ENCODE measurements around the gene ITIH2.

GRCh38 chr10:7659560-7659959 lies 43.6 kb upstream of the ITIH2 start:
- TF ChIP-seq POLR2A (IDR thresholded peaks at IDR 0.05) (no peak), CTCF (IDR thresholded peaks at IDR 0.05) (no peak)
